ENCODE measurements around the gene BIRC3. TPM values are rescaled to one million over a fixed set of nuclear protein-coding genes. Genes with fewer than 3 reads are reported as not detected.

BIRC3 gene
- total RNA-seq, 4 donors from 2014 or later, result 10.6 to 19.0 (median 14.0) TPM

DNA sequence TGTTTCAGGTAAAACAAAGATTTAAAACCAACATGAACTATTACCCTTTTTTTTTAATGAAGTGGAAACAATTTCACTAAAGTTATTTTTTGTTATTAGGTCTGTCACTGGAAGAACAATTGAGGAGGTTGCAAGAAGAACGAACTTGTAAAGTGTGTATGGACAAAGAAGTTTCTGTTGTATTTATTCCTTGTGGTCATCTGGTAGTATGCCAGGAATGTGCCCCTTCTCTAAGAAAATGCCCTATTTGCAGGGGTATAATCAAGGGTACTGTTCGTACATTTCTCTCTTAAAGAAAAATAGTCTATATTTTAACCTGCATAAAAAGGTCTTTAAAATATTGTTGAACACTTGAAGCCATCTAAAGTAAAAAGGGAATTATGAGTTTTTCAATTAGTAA, 60.6 kb downstream of the BIRC3 start:
- no peak for ATAC-seq
- no peak overlapping the region for H3K27ac ChIP-seq
- no peaks in the 10 kb centered on the region for H3K27me3 ChIP-seq
- H3K36me3 ChIP-seq, result peaks cover 0 to 62% of the 10 kb centered on the region in 2 donors
- H3K9me3 ChIP-seq, result no peaks in the 10 kb centered on the region
- no peak overlapping the region for H3K4me3 ChIP-seq
- 70 to 76% methylated on average over 2 of the region's 2 CpGs for WGBS, 2 donors (ENCODE audit: low coverage in 1 of 2)
- peaks cover 0 to 25% (median 2%) of the 10 kb centered on the region in 3 donors for H3K4me1 ChIP-seq
- no peak for TF ChIP-seq POLR2A (IDR thresholded peaks at IDR 0.05)
- TF ChIP-seq, protein P1, sequence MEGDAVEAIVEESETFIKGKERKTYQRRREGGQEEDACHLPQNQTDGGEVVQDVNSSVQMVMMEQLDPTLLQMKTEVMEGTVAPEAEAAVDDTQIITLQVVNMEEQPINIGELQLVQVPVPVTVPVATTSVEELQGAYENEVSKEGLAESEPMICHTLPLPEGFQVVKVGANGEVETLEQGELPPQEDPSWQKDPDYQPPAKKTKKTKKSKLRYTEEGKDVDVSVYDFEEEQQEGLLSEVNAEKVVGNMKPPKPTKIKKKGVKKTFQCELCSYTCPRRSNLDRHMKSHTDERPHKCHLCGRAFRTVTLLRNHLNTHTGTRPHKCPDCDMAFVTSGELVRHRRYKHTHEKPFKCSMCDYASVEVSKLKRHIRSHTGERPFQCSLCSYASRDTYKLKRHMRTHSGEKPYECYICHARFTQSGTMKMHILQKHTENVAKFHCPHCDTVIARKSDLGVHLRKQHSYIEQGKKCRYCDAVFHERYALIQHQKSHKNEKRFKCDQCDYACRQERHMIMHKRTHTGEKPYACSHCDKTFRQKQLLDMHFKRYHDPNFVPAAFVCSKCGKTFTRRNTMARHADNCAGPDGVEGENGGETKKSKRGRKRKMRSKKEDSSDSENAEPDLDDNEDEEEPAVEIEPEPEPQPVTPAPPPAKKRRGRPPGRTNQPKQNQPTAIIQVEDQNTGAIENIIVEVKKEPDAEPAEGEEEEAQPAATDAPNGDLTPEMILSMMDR (IDR thresholded peaks at IDR 0.05), result no peak
- no peak for TF ChIP-seq EP300 (IDR thresholded peaks at IDR 0.05)
- TF ChIP-seq POLR2AphosphoS5 (IDR thresholded peaks at IDR 0.05), result no peak

DNA sequence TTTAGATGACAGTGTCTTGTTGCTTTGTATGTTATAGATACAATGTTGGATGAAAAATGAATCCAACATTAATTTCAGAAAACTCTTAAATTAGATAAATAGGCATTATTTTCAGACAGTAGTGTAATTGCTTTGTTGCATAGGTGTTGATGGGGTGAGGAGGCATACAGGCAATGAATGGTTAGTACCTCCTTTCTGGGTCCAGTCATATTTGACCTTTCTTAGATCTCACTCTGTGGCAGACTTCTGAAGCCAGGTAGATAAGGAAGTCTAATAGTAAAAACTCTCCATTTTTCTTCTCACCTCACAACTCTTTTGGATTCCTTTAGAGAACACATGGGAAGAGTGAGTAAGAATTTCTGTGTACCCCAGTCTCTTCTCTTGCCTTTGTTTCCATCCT, 61.5 kb downstream of the BIRC3 start:
- H3K27me3 ChIP-seq, result no peaks in the 10 kb centered on the region
- H3K9me3 ChIP-seq, result no peaks in the 10 kb centered on the region
- H3K4me3 ChIP-seq, result no peak overlapping the region
- peaks cover 0 to 62% of the 10 kb centered on the region in 2 donors for H3K36me3 ChIP-seq
- ATAC-seq, result no peak
- TF ChIP-seq, protein P1 (IDR thresholded peaks at IDR 0.05), result no peak
- TF ChIP-seq POLR2A (IDR thresholded peaks at IDR 0.05) (no peak), POLR2AphosphoS5 (IDR thresholded peaks at IDR 0.05) (no peak), EP300 (IDR thresholded peaks at IDR 0.05) (no peak)
- H3K4me1 ChIP-seq, result peaks cover 0 to 25% (median 2%) of the 10 kb centered on the region in 3 donors
- H3K27ac ChIP-seq, result no peak overlapping the region

DNA sequence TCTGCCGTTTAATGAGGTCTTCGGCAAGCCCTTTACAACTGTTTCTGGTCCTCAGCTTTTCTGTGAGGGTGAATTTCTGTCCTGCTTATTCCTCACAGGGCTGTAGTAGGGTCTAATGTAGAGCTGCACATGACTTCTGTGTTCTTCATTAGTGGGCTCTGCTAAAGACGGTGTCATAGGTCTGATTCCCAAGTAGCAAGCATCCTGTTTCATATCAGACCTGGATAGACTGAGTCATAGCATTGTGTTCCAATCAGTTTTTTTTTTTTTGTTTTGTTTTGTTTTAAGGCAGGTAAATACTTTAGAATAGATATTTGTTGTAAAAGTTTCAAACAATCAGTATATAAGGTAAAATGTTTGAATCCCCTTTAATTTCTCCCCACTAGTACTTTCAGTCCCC, 65.1 kb downstream of the BIRC3 start:
- Histone ChIP-seq H3K27me3 (no peaks in the 10 kb centered on the region), H3K4me3 (no peak overlapping the region), H3K36me3 (peaks cover 0 to 83% of the 10 kb centered on the region in 2 donors), H3K27ac (no peak overlapping the region), H3K9me3 (no peaks in the 10 kb centered on the region), H3K4me1 (peaks cover 0 to 2% (median 0%) of the 10 kb centered on the region in 3 donors)
- TF ChIP-seq EP300 (IDR thresholded peaks at IDR 0.05), result no peak
- TF ChIP-seq POLR2AphosphoS5 (IDR thresholded peaks at IDR 0.05), result no peak
- TF ChIP-seq, protein P1 (IDR thresholded peaks at IDR 0.05), result no peak
- TF ChIP-seq POLR2A (IDR thresholded peaks at IDR 0.05), result no peak
- no peak for ATAC-seq
- 71 to 77% methylated on average over 2 to 3 of the region's 3 CpGs for WGBS, 2 donors (ENCODE audit: low coverage in 1 of 2)

DNA sequence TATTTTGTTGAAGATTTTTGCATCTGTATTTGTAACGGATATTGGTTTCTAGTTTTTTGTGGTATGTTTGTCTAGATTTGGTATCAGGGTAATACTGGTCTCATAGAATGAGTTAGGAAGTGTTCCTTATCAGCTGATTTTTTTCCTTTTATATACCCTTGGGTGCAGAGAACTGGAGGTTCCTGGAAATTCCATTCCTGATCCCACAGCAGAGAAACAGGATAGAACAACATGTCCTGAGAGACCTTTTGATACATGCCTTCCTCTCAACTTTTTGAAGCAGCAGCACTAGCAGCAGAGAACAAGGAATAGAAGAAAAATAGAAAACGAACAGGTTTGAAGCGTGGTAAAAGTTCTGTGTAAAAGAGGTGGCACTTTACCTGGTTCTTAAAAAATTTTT, 66.6 kb downstream of the BIRC3 start:
- H3K27ac ChIP-seq, result no peak overlapping the region
- no peaks in the 10 kb centered on the region for H3K4me1 ChIP-seq
- TF ChIP-seq, protein P1 (IDR thresholded peaks at IDR 0.05), result no peak
- TF ChIP-seq EP300 (IDR thresholded peaks at IDR 0.05) (no peak), POLR2A (IDR thresholded peaks at IDR 0.05) (no peak), POLR2AphosphoS5 (IDR thresholded peaks at IDR 0.05) (no peak)
- 75 to 90% methylated on average over 2 to 3 of the region's 3 CpGs for WGBS, 2 donors (ENCODE audit: low coverage in 1 of 2)
- ATAC-seq, result no peak
- no peak overlapping the region for H3K4me3 ChIP-seq
- no peaks in the 10 kb centered on the region for H3K9me3 ChIP-seq
- H3K36me3 ChIP-seq, result peaks cover 0 to 84% of the 10 kb centered on the region in 2 donors
- no peaks in the 10 kb centered on the region for H3K27me3 ChIP-seq

DNA sequence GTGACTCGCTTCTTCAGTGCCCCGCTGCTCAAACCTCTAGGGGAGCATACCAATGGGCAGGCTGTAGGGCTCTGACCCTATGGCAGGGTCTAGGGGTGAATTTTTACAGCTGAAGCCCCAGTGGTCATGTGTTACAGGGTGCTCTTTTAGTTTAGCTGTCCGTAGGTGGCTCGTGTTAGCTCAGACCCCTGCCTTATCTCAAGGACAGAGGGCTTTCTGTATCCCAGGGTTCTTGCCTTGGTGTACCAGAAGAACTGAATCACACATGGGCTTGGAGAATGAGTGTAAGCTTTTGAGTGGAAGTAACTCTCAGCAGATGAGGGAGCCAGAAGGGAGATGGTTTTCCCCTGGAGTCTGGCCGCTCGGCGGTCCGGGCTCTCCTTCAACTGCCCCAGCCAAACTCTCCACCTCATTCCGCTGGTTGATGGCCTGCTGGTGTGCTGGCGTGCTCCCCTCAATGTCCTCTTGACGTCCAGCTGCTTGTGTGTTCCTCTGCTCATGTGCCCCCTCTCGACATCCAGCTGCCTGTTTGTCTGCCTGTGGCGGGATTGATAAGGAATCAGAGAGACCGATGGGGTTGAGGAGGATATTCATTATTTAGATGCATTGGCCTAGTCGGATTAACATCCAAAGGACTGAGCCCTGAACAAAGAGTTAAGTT, 67.3 kb downstream of the BIRC3 start:
- H3K9me3 ChIP-seq, result no peaks in the 10 kb centered on the region
- no peak overlapping the region for H3K27ac ChIP-seq
- H3K4me3 ChIP-seq, result no peak overlapping the region
- 72 to 80% methylated on average over 2 to 8 of the region's 15 CpGs for WGBS, 2 donors (ENCODE audit: low coverage in 1 of 2)
- H3K4me1 ChIP-seq, result no peaks in the 10 kb centered on the region
- no peak for ATAC-seq
- no peaks in the 10 kb centered on the region for H3K27me3 ChIP-seq
- H3K36me3 ChIP-seq, result peaks cover 0 to 84% of the 10 kb centered on the region in 2 donors
- TF ChIP-seq POLR2AphosphoS5 (IDR thresholded peaks at IDR 0.05) (no peak), EP300 (IDR thresholded peaks at IDR 0.05) (no peak), POLR2A (IDR thresholded peaks at IDR 0.05) (no peak)
- TF ChIP-seq, protein P1 (IDR thresholded peaks at IDR 0.05), result no peak

Measured in gastroesophageal sphincter (tissue), 4 donors.